Fibroblast of lung (primary cell): ENCODE measurements around the gene TBX6. TPM values are rescaled to one million over a fixed set of nuclear protein-coding genes. Genes with fewer than 3 reads are reported as not detected.

Experiments used
- DNase-seq, 2 donors: peaks; one replicate each; pipeline versions ENCODE4 v3.0.0 to v3.0.0-alpha.2; 2010; ENCODE audit warnings: low read depth in 2 of 2
- H2AFZ ChIP-seq: 2 replicates; pipeline ENCODE4 v1.5.1; 2012; ENCODE audit warnings: low read length, control low read depth, inconsistent platforms
- H3K27ac ChIP-seq: 2 replicates; pipeline ENCODE4 v1.5.1; 2011; ENCODE audit warnings: low read length, control low read depth; ENCODE audit not compliant: insufficient read depth
- H3K27me3 ChIP-seq: 2 replicates; pipeline ENCODE4 v1.5.1; 2011; ENCODE audit warnings: mild to moderate bottlenecking, low read length; ENCODE audit not compliant: control insufficient read depth, insufficient read depth
- H3K36me3 ChIP-seq: 2 replicates; pipeline ENCODE4 v1.5.1; 2011; ENCODE audit warnings: low read length; ENCODE audit not compliant: control insufficient read depth, insufficient read depth
- H3K4me1 ChIP-seq: 2 replicates; pipeline ENCODE4 v1.5.1; 2011; ENCODE audit warnings: low read length; ENCODE audit not compliant: control insufficient read depth, insufficient read depth; ENCODE audit errors: extremely low read depth
- H3K4me2 ChIP-seq: 2 replicates; pipeline ENCODE4 v1.5.1; 2011; ENCODE audit warnings: low read length, control low read depth; ENCODE audit not compliant: insufficient read depth; ENCODE audit errors: extremely low read depth
- H3K4me3 ChIP-seq, 4 experiments: fragments of 200-600 bp in 1 of 4; sonication (generic) in 1 of 4; replicated peaks in 1 of 4; 2 replicates each; pipeline ENCODE4 v1.5.1; 2011 to 2016; ENCODE audit warnings: low read length in 4 of 4, low read depth in 3 of 4, mild to moderate bottlenecking in 3 of 4, control low read depth in 2 of 4, inconsistent platforms in 1 of 4, mixed read lengths in 1 of 4; ENCODE audit not compliant: insufficient read depth in 1 of 4; ENCODE audit errors: control extremely low read depth in 1 of 4
- H3K79me2 ChIP-seq: 2 replicates; pipeline ENCODE4 v1.5.1; 2012; ENCODE audit warnings: mild to moderate bottlenecking, low read length, inconsistent platforms; ENCODE audit not compliant: control insufficient read depth, insufficient read depth
- H3K9ac ChIP-seq: 2 replicates; pipeline ENCODE4 v1.5.1; 2011; ENCODE audit warnings: mild to moderate bottlenecking, low read length, control low read depth; ENCODE audit not compliant: insufficient read depth
- H3K9me3 ChIP-seq: 2 replicates; pipeline ENCODE4 v1.5.1; 2012; ENCODE audit warnings: low read depth, low read length; ENCODE audit not compliant: control insufficient read depth, insufficient read depth
- H4K20me1 ChIP-seq: 2 replicates; pipeline ENCODE4 v1.5.1; 2011; ENCODE audit warnings: low read length; ENCODE audit not compliant: control insufficient read depth, insufficient read depth; ENCODE audit errors: extremely low read depth
- CTCF ChIP-seq, 2 donors: IDR thresholded peaks in 1 of 2; conservative IDR thresholded peaks in 1 of 2; 1 replicate in 1 of 2; 2 replicates in 1 of 2; pipeline ENCODE4 v1.5.1; 2011 to 2012; ENCODE audit warnings: low read length in 2 of 2, control low read depth in 1 of 2, inconsistent platforms in 1 of 2, low read depth in 1 of 2, mild to moderate bottlenecking in 1 of 2
- EZH2 ChIP-seq: IDR thresholded peaks from 2 replicates; pipeline ENCODE4 v1.5.1; 2012; ENCODE audit warnings: low read length, control low read depth, mild to moderate bottlenecking; ENCODE audit errors: missing control alignments
- polyA plus RNA-seq, 2 donors: library from polyadenylated mRNA; depleted of rRNA in 1 of 2; stranded (reverse) in 1 of 2; unstranded in 1 of 2; fragments of >200 nt; gene quantifications; 2 replicates each; pipeline ENCODE4 v1.2.1, GENCODE V29; 2011 to 2012; ENCODE audit warnings: missing spikeins in 1 of 2
- total RNA-seq: library from RNA; depleted of rRNA; stranded (reverse); fragments of >200 nt; gene quantifications from 2 replicates; pipeline ENCODE4 v1.2.1, GENCODE V29; 2014

The TBX6 gene
- total and polyA plus RNA-seq, 2 donors (not counting 1 experiment from before 2014, with no cell fraction given) = 0.33 TPM; not detected in 1

GRCh38 chr16:30113711-30114333, 22.1 kb upstream of the TBX6 start:
- Histone ChIP-seq H4K20me1 (no peaks in the 10 kb centered on the region), H3K27ac (peak overlapping the region; percentile 10), H2AFZ (no peak overlapping the region), H3K9me3 (no peaks in the 10 kb centered on the region), H3K36me3 (peaks cover 27% of the 10 kb centered on the region), H3K4me3 (no peak overlapping the region), H3K27me3 (no peaks in the 10 kb centered on the region), H3K79me2 (no peaks in the 10 kb centered on the region), H3K4me2 (no peak overlapping the region), H3K4me1 (peaks cover 8% of the 10 kb centered on the region), H3K9ac (no peak overlapping the region)
- TF ChIP-seq CTCF (conservative IDR thresholded peaks at IDR 0.05 in 1 of 2, IDR thresholded peaks at IDR 0.05 in 1 of 2; ENCODE audit: low read depth in 1 of 2, low read length in 2 of 2) = no peak
- no peak for TF ChIP-seq EZH2
- no peak for DNase-seq

- Histone ChIP-seq H3K4me2 (no peak within 1 kb of the TSS), H3K4me3 (no peak within 1 kb of the TSS), H3K27ac (peak within 1 kb of the TSS; percentile 10), H3K27me3 (no peaks in the 10 kb centered on the region), H3K36me3 (peaks cover 26% of the 10 kb centered on the region), H3K4me1 (peaks cover 8% of the 10 kb centered on the region), H2AFZ (no peak within 1 kb of the TSS), H3K9me3 (no peaks in the 10 kb centered on the region), H3K9ac (no peak within 1 kb of the TSS), H3K79me2 (no peaks in the 10 kb centered on the region), H4K20me1 (no peaks in the 10 kb centered on the region)
- DNase-seq = peak in 1 of 2 donors; percentile 9
- TF ChIP-seq EZH2 (no peak), CTCF (conservative IDR thresholded peaks at IDR 0.05 in 1 of 2, IDR thresholded peaks at IDR 0.05 in 1 of 2; ENCODE audit: low read depth in 1 of 2, low read length in 2 of 2) (no peak)
These were observed 21.4 kb upstream of the TBX6 start, which contains the start of gene GDPD3 for GRCh38 chr16:30113031-30113710. GDPD3 (minus strand) TSS chr16:30113537; CDS start chr16:30113478, 59 bp downstream.

GRCh38 chr16:30112197-30113030, 20.7 kb upstream of the TBX6 start:
- TF ChIP-seq EZH2 = no peak
- TF ChIP-seq CTCF (conservative IDR thresholded peaks at IDR 0.05 in 1 of 2, IDR thresholded peaks at IDR 0.05 in 1 of 2; ENCODE audit: low read depth in 1 of 2, low read length in 2 of 2) = peak; percentile 52 to 61
- no peak overlapping the region for H3K4me2 ChIP-seq
- no peak overlapping the region for H3K27ac ChIP-seq
- no peaks in the 10 kb centered on the region for H3K79me2 ChIP-seq
- no peak overlapping the region for H2AFZ ChIP-seq
- DNase-seq = peak; percentile 30 to 58
- no peaks in the 10 kb centered on the region for H3K9me3 ChIP-seq
- no peak overlapping the region for H3K9ac ChIP-seq
- no peaks in the 10 kb centered on the region for H3K27me3 ChIP-seq
- H4K20me1 ChIP-seq = no peaks in the 10 kb centered on the region
- H3K4me3 ChIP-seq = no peak overlapping the region
- peaks cover 23% of the 10 kb centered on the region for H3K36me3 ChIP-seq
- peaks cover 8% of the 10 kb centered on the region for H3K4me1 ChIP-seq
